ENCODE measurements around the gene CGRRF1.

DNA sequence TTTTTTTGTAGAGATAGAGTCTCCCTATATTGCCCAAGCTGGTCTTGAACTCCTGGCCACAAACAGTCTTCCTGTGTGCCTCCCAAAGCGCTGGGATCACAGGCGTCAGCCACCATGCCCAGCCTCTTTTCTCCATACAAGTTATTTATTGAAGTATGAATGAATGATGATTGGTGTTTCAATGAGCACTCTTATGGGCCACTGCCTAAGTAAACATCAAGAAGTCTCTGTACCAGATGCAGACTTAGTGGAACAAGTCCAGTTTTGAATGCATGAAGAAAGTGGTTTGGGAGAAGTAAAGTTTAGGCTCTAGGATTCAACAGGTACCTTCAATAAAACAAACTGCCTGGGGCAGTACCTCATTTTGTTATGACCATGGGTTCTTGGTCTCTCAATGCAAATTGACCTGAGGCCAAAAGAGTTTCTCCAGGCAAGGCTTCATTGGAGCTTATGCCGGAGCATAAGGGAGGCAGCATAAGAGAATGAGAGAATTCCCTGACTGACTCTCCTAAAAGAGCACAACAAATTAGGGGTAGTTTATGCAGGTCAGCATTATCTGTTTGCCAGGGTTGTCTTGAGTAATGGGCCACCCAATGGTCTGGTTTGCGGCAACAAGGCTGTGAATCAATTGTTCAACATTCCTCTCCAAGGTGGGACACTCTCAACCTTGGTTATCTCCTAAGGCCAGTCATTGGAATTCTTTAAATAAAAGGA is 19.8 kb upstream of the CGRRF1 start:
- TF ChIP-seq CTCF (IDR thresholded peaks at IDR 0.05; ENCODE audit: insufficient read depth, low read depth, low read length) (no peak), EZH2 (IDR thresholded peaks at IDR 0.05; ENCODE audit: insufficient read depth, low read length) (no peak)

Measured in astrocyte (in vitro differentiated cells and primary cell).